T-helper 1 cell treated with Interleukin-12 subunit alpha and Interleukin-12 subunit beta and Interleukin-4 antibody, amounts not matched to agents 30 μg/mL and 1 μg/mL, for 36 hours (primary cell): ENCODE measurements around the gene MUC5B.
"Not testable (repeated sequence)": the region's sequence is repeated elsewhere in the genome, so short reads cannot be mapped to it uniquely, and the experiment has no call there.

Experiments
- H3K27ac Mint-ChIP-seq: one replicate; pipeline ENCODE4 v1.8.0; 2021; ENCODE audit warnings: mild to moderate bottlenecking, mixed read lengths
- H3K27me3 Mint-ChIP-seq: one replicate; pipeline ENCODE4 v1.8.0; 2021; ENCODE audit warnings: low read depth, mixed read lengths
- H3K36me3 Mint-ChIP-seq: one replicate; pipeline ENCODE4 v1.8.0; 2021; ENCODE audit warnings: low read depth, mixed read lengths
- H3K4me1 Mint-ChIP-seq: one replicate; pipeline ENCODE4 v1.8.0; 2021; ENCODE audit warnings: low read depth, mixed read lengths
- H3K4me3 Mint-ChIP-seq: one replicate; pipeline ENCODE4 v1.8.0; 2021; ENCODE audit warnings: mild to moderate bottlenecking, moderate library complexity, mixed read lengths
- H3K9me3 Mint-ChIP-seq: one replicate; pipeline ENCODE4 v1.8.0; 2021; ENCODE audit warnings: mixed read lengths

The MUC5B gene

DNA sequence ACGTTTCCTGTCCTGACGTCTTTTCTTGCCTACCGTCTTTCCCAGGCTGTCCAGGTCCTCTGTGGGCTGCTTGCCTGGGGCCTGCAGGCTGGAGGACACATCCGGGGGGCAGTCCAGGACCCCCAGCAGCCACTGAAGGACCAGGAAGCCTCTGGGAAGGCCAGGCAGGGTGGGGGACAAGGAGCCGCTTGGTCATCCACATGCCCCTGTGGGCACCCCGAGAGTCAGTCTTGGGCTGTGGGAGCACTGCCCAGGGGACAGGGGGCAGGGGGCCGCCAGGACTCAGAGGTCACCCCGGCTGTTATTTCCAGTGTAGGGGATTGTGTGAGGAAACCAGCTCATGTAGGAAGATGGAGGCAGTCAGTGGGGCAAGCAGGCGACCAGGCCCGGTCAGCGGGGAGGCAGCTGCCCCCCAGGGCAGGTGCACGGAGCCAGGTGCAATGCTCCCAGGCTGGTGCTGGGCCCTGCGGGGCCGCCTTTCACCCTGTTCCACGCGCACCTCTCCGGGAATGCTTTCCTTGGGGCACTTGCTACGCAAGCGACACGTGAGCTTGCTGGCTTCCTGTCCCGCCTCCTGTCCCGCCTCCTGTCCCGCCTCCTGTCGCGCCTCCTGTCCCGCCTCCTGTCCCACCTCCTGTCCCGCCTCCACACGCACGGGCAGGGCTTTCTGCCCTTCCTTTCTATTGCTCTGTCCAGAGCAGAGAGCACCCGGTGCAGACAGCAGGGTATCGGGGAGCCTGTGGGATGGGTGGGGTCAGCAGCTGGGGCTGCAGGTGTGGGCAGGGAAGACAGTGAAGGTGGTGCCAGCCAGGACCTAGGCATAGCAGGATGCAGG lies 39.5 kb downstream of the MUC5B start:
- Mint-ChIP-seq H3K4me3 (peak overlapping the region; percentile 34), H3K27me3 (no peaks in the 10 kb centered on the region), H3K9me3 (peaks cover 21% of the 10 kb centered on the region), H3K36me3 (peaks cover 4% of the 10 kb centered on the region), H3K27ac (peak overlapping the region; percentile 71), H3K4me1 (peaks cover 4% of the 10 kb centered on the region)

DNA sequence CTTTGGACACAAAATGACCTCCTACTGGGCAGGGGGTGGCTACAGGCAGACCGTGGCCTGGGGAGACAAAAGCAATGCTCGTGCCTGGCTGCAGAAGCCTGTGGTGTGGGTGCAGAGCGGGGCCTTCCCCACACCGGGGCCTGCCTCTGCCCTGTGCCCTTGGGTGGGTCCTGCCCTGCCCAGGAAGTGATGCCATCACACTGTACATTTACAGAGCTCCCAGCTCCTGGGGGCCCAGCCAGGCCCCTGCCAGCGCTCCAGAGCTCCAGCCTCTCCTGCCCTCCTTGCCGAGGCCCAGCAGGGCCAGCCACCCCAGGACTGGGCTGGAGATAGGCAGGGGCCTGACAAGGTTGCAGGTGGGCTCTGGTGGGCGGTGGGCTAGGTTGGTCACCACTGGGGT lies 40.1 kb downstream of the MUC5B start:
- Mint-ChIP-seq H3K4me3 (peak overlapping the region; percentile 26), H3K27ac (no peak overlapping the region), H3K4me1 (peaks cover 4% of the 10 kb centered on the region), H3K36me3 (peaks cover 4% of the 10 kb centered on the region), H3K27me3 (no peaks in the 10 kb centered on the region), H3K9me3 (peaks cover 21% of the 10 kb centered on the region)

DNA sequence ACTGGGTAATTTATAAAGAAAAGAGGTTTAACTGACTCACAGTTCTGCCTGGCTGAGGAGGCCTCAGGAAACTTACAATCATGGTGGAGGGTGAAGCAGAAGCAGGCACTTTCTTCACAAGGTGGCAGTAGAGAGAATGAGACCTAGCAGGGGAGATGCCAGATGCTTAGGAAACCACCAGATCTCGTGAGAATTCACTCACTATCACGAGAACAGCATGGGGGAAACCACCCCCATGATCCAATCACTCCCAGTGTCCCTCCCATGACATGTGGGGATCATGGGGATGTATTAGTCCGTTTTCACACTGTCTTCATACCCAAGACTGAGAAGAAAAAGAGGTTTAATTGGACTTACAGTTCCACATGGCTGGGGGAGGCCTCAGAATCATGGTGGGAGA lies 41.6 kb downstream of the MUC5B start:
- not testable (repeated sequence) for H3K4me1 Mint-ChIP-seq, H3K36me3 Mint-ChIP-seq, H3K27me3 Mint-ChIP-seq, H3K4me3 Mint-ChIP-seq, H3K27ac Mint-ChIP-seq
- peaks cover 21% of the 10 kb centered on the region for H3K9me3 Mint-ChIP-seq

DNA sequence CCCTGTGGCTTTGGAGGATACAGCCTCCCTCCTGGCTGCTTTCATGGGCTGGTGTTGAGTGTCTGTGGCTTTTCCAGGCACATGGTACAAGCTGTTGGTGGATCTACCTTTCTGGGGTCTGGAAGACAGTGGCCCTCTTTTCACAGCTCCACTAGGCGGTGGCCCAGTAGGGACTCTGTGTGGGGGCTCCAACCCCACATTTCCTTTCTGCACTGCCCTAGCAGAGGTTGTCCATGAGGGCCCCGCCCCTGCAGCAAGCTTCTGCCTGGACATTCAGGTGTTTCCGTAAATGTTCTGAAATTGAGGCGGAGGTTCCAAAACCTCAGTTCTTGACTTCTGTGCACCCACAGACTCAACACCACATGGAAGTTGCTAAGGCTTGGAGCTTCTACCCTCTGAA lies 42.6 kb downstream of the MUC5B start:
- H3K4me3 Mint-ChIP-seq, H3K4me1 Mint-ChIP-seq, H3K36me3 Mint-ChIP-seq, H3K27ac Mint-ChIP-seq, H3K27me3 Mint-ChIP-seq: not testable (repeated sequence)
- peaks cover 21% of the 10 kb centered on the region for H3K9me3 Mint-ChIP-seq

DNA sequence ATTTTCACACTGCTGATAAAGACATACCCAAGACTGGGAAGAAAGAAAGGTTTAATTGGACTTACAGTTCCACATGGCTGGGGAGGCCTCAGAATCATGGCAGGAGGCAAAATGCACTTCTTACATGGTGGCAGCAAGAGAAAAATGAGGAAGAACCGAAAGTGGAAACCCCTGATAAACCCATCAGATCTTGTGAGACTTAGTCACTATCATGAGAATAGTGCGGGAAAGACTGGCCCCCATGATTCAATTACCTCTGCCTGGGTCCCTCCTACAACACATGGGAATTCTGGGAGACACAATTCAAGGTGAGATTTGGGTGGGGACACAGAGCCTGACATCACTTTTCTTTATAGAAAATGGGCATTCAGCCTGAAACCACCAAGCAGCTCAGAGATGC lies 44.1 kb downstream of the MUC5B start:
- H3K9me3 Mint-ChIP-seq = peaks cover 21% of the 10 kb centered on the region
- H3K4me1 Mint-ChIP-seq, H3K27ac Mint-ChIP-seq, H3K27me3 Mint-ChIP-seq, H3K4me3 Mint-ChIP-seq, H3K36me3 Mint-ChIP-seq: not testable (repeated sequence)

DNA sequence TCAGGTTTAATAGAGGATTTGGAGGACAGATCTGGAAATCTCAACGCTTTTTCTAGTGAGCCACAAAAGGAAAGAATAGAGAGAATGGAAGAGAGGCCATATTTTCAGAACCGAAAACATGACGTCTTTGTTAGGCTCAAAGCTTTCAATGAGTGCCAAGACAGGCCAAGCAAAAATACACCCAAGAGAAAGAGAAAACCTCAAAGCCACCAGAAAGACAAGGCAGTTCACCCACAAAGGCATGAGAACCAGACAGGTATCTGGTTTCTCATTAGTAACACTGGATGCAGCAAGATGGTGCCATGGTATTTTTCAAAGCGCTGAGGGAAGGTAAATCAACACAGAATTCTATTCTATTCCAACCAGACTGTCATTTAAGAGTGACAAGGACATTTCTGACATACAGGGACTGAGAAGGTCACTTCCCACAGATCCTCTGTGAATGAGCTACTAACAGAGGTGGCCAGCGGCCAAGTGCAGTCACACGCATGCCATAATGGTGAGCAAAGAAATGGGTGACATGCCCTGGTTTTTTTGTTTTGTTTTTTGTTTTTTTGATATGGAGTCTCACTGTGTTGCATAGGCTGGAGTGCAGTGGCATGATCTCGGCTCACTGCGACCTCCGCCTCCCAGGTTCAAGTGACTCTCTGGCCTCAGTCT lies 44.7 kb downstream of the MUC5B start:
- peaks cover 21% of the 10 kb centered on the region for H3K9me3 Mint-ChIP-seq
- no peak overlapping the region for H3K27ac Mint-ChIP-seq
- H3K4me1 Mint-ChIP-seq = peaks cover 4% of the 10 kb centered on the region
- no peaks in the 10 kb centered on the region for H3K27me3 Mint-ChIP-seq
- peaks cover 4% of the 10 kb centered on the region for H3K36me3 Mint-ChIP-seq
- no peak overlapping the region for H3K4me3 Mint-ChIP-seq

DNA sequence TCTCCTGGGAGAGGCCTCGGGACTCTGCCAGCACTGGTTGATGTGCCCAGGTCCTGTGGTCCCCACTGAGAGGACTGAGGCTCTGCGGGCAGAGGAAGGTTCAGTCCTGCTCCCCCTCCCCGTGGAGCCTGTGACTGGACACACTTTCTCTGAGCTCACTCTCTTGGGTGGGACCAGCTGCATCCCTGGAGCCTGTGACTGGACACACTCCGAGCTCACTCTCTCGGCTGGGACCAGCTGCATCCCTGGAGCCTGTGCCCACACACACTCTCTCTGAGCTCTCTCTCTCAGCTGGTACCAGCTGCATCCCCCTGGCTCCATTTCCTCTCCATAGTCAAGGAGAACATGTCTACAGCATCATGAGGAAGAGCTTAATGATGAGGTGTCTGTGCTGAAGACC lies 47.1 kb downstream of the MUC5B start:
- peaks cover 15% of the 10 kb centered on the region for H3K9me3 Mint-ChIP-seq
- H3K4me3 Mint-ChIP-seq = no peak overlapping the region
- H3K36me3 Mint-ChIP-seq = peaks cover under 1% of the 10 kb centered on the region
- no peaks in the 10 kb centered on the region for H3K4me1 Mint-ChIP-seq
- no peaks in the 10 kb centered on the region for H3K27me3 Mint-ChIP-seq
- no peak overlapping the region for H3K27ac Mint-ChIP-seq

DNA sequence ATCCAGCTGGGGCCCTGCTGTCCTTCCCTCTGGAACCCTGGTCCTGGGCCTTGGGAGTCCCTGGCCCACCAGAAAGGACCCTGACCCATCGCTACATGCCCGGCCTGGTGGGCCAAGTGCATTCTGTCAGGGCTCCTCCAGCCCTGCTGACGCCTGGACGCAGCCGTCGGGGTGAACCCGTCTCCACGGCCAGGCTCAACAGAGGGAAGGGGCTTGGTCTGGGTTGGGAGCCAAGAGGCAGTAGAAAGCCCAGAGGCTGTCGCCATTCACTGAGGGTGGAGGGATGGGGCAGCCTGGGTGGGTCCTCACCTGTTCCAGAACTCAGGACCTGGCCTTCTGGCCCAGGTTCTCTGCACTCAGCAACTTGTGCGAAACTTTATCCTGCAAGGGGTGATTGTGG lies 47.6 kb downstream of the MUC5B start:
- Mint-ChIP-seq H3K27me3 (no peaks in the 10 kb centered on the region), H3K4me1 (no peaks in the 10 kb centered on the region), H3K9me3 (peaks cover 12% of the 10 kb centered on the region), H3K4me3 (no peak overlapping the region), H3K27ac (no peak overlapping the region), H3K36me3 (no peaks in the 10 kb centered on the region)

DNA sequence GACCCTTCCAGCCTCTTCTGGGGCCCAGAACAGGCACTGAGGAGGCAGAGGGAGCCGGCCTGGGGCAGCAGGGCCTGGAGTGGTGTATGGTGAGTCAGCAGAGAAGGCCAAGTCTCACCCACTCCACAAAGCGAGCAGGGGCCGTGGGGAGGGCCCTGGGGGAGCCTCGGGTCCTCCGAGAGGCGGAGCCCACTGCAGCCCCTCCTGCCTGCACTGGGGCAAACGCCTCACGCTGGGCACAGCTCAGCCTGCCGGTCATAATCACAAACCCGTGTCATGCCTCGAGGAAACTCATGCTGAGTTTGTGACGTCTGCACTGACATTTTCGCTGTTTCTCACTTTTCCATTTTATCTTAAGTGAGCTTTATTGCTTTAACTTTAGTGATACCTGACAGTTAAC lies 48.1 kb downstream of the MUC5B start:
- no peaks in the 10 kb centered on the region for H3K36me3 Mint-ChIP-seq
- no peak overlapping the region for H3K4me3 Mint-ChIP-seq
- H3K27me3 Mint-ChIP-seq = no peaks in the 10 kb centered on the region
- H3K27ac Mint-ChIP-seq = no peak overlapping the region
- no peaks in the 10 kb centered on the region for H3K4me1 Mint-ChIP-seq
- peaks cover 12% of the 10 kb centered on the region for H3K9me3 Mint-ChIP-seq

DNA sequence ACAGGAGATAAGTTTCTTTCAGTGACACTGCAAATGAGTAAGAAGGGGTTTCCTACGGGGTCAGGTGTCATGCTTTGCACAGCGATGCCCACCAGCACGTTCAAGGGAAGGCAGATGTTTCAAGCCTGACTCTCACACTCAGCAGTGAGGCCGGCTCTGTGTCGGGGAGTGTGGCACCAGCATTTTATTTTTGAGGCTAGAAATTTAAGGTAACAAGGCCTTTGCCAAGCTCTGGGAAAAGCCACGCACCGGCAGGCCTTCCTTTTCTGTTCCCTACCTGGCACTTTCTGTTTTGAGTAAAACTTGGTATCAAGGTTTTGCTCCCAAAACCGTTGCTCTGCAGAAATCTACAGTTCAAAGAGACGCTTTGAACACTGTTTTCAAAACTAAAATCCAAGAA lies 48.5 kb downstream of the MUC5B start:
- H3K4me1 Mint-ChIP-seq = no peaks in the 10 kb centered on the region

DNA sequence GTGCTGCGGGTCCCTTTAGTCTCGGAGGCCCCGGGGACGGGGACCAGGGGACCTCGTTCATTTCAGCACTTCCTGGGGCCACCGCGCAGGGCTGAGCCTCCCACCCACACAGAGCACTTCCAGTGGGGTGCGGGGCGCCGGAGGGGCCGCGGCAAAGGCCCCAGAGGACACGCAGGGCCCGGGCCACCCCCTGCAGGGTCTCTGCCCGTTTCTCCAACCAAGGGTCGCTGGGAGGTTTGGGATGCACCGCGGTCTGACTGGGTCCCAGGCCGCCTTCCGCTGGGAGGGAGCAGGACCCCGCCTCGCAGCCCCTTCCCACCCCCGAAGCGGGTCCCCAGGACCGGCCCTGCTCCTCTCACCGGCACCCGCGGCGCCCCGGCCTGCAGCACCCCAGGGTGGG lies 49.1 kb downstream of the MUC5B start:
- Mint-ChIP-seq H3K4me1 (no peaks in the 10 kb centered on the region), H3K36me3 (no peaks in the 10 kb centered on the region), H3K27me3 (no peaks in the 10 kb centered on the region), H3K27ac (no peak overlapping the region), H3K9me3 (peaks cover 3% of the 10 kb centered on the region), H3K4me3 (no peak overlapping the region)

More for the DNA sequence above, 48.5 kb downstream of the MUC5B start:
- no peaks in the 10 kb centered on the region for H3K36me3 Mint-ChIP-seq
- no peak overlapping the region for H3K27ac Mint-ChIP-seq
- no peak overlapping the region for H3K4me3 Mint-ChIP-seq
- H3K9me3 Mint-ChIP-seq = peaks cover 8% of the 10 kb centered on the region
- H3K27me3 Mint-ChIP-seq = no peaks in the 10 kb centered on the region

DNA sequence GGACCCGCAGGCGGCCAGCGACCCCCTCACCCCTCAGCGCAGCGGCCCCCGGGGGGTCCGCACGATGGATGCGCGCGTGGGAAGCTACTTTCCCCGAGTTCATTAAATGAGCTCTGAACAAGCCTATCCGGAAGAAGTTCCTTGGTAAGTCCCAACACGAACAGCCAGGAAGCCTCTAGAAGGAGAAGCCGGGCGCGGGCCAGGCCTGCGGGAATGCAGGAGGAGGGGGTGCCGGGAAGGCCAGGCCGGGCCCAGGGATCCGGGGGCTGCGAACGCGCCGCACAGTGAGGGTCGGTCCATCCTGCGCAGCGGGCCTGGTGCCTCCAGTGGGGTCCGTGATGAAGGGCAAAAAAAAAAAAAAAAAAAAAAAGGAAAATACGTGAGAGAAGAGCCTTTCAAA lies 49.7 kb downstream of the MUC5B start:
- Mint-ChIP-seq H3K36me3 (no peaks in the 10 kb centered on the region), H3K27ac (no peak overlapping the region), H3K9me3 (no peaks in the 10 kb centered on the region), H3K4me1 (no peaks in the 10 kb centered on the region), H3K4me3 (no peak overlapping the region), H3K27me3 (no peaks in the 10 kb centered on the region)

DNA sequence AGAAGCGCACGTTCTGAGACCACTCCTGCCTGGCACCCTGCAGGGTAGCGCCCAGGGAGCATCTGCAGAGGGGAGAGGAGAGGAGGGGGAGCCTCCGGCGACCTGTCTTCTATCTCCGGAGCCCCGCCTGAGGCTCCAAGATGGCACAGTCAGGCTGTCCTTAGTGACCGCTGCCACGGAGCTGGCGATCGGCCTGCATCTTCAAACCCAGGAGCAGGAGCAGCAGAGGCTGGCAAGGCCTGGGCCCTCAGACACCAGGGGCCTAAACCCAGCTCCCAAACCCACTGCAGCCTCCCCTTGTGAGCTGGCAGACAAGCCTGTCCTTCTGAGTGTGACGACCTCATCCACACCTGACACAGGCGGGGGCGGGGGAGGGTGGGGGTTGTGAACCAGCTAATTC lies 51.6 kb downstream of the MUC5B start:
- Mint-ChIP-seq H3K36me3 (no peaks in the 10 kb centered on the region), H3K4me1 (no peaks in the 10 kb centered on the region), H3K4me3 (no peak overlapping the region), H3K27me3 (no peaks in the 10 kb centered on the region), H3K9me3 (no peaks in the 10 kb centered on the region), H3K27ac (no peak overlapping the region)

DNA sequence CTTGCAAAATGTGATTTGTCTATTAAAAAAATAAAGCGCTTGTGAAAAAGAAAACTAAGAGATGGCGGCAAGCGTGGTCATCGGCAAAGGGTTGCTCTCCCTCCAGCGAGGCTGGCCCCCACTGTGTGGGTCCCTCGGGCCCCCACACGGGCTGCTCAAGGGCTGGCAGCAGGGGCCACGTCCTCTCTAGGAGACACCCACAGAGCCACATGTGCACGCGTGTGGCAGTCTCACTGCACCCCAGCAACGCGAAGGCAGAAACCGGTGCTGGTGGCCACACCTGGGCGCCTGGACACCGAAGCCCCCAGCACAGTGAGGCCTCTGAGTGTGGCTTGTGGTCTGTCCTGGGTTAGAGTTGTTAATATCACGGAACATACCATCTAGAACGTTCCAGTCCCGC lies 52.2 kb downstream of the MUC5B start:
- Mint-ChIP-seq H3K4me1 (no peaks in the 10 kb centered on the region), H3K36me3 (no peaks in the 10 kb centered on the region), H3K9me3 (no peaks in the 10 kb centered on the region), H3K27me3 (no peaks in the 10 kb centered on the region), H3K27ac (no peak overlapping the region), H3K4me3 (no peak overlapping the region)

DNA sequence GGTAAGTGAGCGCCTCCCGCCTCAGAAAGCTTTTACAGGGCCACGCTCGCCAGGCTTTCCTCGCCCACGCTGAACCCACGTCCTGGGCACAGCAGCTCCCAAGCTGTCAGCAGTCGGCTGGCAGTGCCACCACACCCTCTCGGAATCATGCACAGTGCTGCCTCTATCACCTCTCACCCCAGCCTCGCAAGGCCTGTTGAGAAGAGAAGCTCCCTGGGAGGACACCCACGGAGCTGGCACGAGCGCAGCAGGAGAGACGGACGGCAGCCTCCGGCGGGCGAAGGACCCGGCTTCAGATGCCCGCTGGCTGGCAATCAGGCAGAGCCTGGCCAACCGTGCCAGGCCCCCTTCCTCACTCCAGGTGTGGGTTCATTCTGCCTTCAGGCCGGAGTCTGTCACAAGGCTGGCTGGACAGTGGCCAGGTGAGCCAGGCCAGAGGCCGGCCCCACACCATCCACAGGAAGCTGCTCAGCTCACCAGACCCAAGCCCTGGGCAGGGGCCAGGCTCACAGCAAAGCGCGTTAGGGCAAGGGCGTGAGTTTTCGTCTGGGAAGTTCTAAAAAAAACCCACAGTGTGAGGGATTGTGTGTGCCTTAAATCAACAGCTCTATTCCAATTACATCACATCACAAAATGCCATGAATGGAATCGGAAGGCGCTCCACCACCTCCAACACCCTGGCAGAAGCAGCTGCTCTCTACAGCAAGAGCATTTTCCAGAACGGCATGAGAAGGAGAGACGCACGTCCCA lies 53.4 kb downstream of the MUC5B start:
- H3K4me3 Mint-ChIP-seq = no peak overlapping the region
- no peaks in the 10 kb centered on the region for H3K9me3 Mint-ChIP-seq
- no peak overlapping the region for H3K27ac Mint-ChIP-seq
- no peaks in the 10 kb centered on the region for H3K27me3 Mint-ChIP-seq
- peaks cover 2% of the 10 kb centered on the region for H3K36me3 Mint-ChIP-seq
- no peaks in the 10 kb centered on the region for H3K4me1 Mint-ChIP-seq
